ENCODE measurements around the gene ZNF724.
"Not testable (repeated sequence)": the region's sequence is repeated elsewhere in the genome, so short reads cannot be mapped to it uniquely, and the experiment has no call there.

ZNF724 gene

DNA sequence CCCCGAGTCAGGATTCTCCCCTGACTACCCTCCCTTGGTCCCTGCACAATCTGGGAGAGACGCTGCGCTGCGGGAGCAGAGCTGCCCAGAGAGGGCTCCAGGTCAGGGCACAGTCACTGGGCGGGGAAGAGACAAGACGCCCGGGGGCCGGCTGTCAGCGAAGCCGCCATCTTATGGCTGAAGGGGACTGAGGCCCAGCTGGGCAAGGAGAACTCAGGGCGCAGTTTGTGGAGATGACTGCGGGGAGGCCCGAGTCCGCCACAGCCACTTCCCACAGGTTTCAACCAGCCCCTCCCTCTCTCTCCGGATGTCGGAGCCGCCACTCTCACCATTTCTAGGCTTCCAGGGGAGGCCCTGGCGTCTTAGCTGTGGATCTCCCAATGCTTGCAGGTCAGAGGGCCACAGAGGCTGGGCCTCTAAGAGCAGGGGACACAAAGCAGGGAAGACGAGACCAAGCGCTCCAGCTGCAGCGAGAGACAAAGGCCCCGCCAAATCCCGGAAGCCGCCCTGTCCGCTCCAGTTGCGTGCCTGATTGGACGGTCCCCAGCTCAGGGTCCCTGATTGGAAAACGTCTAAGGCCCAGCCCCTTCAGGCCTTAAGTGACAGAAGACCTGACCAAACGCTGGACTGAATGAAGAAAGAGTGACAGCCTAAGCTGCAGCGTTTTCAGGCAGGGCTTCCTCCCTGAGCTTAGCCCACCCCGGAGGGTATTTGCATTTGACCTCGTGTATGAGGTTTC is at the start of gene ZNF724:
TSS of gene ZNF724 (minus strand) at position 484 of the 739 bp plus-strand sequence. CDS start at position 332, 152 bp downstream.
- no peak for TF ChIP-seq CTCF (IDR thresholded peaks at IDR 0.05; ENCODE audit: control insufficient read depth, insufficient read depth, low read depth, low read length, missing control alignments)
- DNase-seq (ENCODE audit: low read depth): peak; percentile 92
- H3K4me3 ChIP-seq (ENCODE audit: control insufficient read depth, low read depth, low read length): peak within 1 kb of the TSS; percentile 71

- no peak for TF ChIP-seq CTCF (IDR thresholded peaks at IDR 0.05; ENCODE audit: control insufficient read depth, insufficient read depth, low read depth, low read length, missing control alignments)
- no peak overlapping the region for H3K4me3 ChIP-seq (ENCODE audit: control insufficient read depth, low read depth, low read length)
- DNase-seq (ENCODE audit: low read depth): no peak
Measured at GRCh38 chr19:23294141-23294540, 43.9 kb upstream of the ZNF724 start.

DNA sequence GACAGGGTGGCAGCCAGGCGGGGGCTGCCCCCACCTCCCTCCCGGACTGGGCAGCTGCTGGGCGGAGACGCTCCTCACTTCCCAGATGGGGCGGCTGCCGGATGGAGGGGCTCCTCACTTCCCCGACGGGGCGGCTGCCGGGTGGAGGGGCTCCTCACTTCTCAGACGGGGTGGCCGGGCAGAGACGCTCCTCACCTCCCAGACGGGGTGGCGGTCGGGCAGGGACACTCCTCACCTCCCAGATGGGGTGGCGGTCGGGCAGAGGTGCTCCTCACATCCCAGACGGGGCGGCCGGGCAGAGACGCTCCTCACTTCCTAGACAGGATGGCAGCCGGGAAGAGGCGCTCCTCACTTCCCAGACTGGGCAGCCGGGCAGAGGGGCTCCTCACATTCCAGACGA is 39.8 kb upstream of the ZNF724 start:
- DNase-seq (ENCODE audit: low read depth); H3K4me3 ChIP-seq (ENCODE audit: control insufficient read depth, low read depth, low read length): not testable (repeated sequence)

DNA sequence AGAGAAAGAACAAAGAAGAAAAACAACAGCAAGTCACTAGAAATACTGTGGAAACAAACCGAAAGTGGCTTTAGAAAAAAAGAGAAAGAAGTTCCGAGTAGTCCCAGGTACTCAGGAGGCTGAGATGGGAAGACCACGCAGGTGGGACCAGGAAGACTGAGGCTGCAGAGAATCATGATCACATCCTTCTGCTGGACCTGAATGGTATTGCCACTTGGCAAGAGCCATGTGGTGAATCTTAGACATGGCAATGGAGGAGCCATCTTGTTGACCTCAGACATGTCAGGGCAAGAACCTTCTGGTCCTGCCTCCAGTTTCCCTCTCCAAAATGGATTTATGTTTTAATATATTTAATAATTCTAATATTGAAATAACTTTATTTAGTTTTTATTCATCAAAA is 37.4 kb upstream of the ZNF724 start:
- DNase-seq (ENCODE audit: low read depth): no peak
- no peak overlapping the region for H3K4me3 ChIP-seq (ENCODE audit: control insufficient read depth, low read depth, low read length)
- TF ChIP-seq CTCF (IDR thresholded peaks at IDR 0.05; ENCODE audit: control insufficient read depth, insufficient read depth, low read depth, low read length, missing control alignments): no peak

- no peak for DNase-seq (ENCODE audit: low read depth)
- H3K4me3 ChIP-seq (ENCODE audit: control insufficient read depth, low read depth, low read length): no peak overlapping the region
- peak; percentile 24 for TF ChIP-seq CTCF (IDR thresholded peaks at IDR 0.05; ENCODE audit: control insufficient read depth, insufficient read depth, low read depth, low read length, missing control alignments)
Measured at GRCh38 chr19:23286477-23286876, 36.3 kb upstream of the ZNF724 start.

DNA sequence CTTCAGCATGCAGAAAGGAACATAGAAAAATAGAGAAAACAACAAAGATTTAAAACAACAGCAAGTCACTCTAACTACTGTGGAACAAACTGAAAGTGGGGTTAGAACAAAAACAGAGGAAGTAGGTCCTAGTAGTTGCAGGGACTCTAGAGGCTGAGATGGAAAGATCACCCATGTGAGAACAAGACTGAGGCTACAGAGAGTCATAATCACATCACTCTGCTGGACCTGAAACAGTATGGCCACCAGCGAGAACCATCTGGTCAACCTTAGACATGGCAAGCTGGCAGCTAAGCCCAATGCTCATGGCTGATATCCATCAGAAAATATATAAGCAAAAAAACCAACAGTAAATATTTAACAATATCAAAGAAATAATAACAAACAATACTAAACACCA is 35.8 kb upstream of the ZNF724 start:
- no peak overlapping the region for H3K4me3 ChIP-seq (ENCODE audit: control insufficient read depth, low read depth, low read length)
- no peak for TF ChIP-seq CTCF (IDR thresholded peaks at IDR 0.05; ENCODE audit: control insufficient read depth, insufficient read depth, low read depth, low read length, missing control alignments)
- DNase-seq (ENCODE audit: low read depth): no peak

GRCh38 chr19:23285326-23285725 is 35.1 kb upstream of the ZNF724 start:
- not testable (repeated sequence) for H3K4me3 ChIP-seq (ENCODE audit: control insufficient read depth, low read depth, low read length); DNase-seq (ENCODE audit: low read depth)

DNA sequence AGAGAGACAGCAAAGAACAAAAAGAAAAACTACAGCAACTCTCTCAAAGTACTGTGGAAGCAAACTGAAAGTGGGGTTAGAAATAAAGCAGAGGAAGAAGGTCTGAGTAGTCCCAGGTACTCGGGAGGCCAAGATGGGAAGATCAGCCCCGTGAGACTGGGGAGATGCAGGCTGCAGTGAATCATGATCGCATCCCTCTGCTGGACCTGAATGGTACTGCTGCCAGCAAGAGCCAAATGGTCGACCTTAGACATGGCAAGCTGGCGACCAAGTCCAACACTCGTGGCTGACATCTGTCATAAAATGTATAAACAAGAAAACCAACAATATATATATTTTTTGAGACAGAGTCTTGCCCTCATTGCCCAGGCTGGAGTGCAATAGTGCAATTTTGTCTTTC is 33.7 kb upstream of the ZNF724 start:
- DNase-seq (ENCODE audit: low read depth): no peak
- TF ChIP-seq CTCF (IDR thresholded peaks at IDR 0.05; ENCODE audit: control insufficient read depth, insufficient read depth, low read depth, low read length, missing control alignments): peak; percentile 69
- H3K4me3 ChIP-seq (ENCODE audit: control insufficient read depth, low read depth, low read length): no peak overlapping the region

All from AG09309 (cell line).